CD4-positive, alpha-beta T cell treated with Interleukin-6 for 4 hours (primary cell): ENCODE results near the gene C11orf54.
A peak's percentile ranks its signal among the peaks of the same experiment; 100 is the strongest.
"Not testable (repeated sequence)": the region's sequence is repeated elsewhere in the genome, so short reads cannot be mapped to it uniquely, and the experiment has no call there.

Experiments
- DNase-seq: peaks from one replicate; pipeline ENCODE4 v3.0.0-alpha.2; 2020; ENCODE audit warnings: mixed read lengths

Gene C11orf54

DNA sequence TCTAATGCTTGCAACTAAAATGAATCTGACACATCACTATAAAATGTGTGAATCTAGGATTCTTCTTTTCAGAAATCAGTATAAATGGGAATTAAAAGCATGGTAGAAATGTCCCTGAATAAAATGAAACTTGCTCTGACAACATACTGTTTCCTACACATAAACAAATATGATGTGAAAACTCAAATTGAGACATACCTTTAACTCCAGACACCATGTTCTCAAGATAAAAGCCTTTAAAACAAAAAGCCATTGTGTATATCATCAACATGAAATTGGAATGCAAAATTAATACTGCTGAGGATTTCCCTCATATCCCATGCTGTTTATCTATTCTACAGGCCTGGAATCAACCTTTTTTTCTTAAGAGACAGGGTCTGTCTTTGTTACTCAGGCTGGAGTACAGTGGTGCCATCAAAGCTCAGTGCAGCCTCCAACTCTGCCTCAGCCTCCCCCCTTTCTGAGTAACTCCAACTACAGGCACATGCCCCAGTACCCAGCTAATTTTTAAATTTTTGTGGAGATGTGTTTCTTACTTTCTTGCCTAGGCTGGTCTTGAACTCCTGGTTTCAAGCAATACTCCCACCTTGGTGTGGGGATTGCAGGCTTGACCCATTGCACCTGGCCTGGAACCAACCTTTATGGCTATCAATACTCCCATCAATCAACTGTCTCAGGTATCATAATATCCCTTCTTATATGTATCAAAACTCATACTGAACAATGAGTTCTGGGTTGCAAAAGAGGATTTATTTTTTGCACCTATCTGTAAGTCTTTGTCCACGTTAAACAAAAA lies 6.8 kb upstream of the C11orf54 start:
- DNase-seq, result no peak

DNA sequence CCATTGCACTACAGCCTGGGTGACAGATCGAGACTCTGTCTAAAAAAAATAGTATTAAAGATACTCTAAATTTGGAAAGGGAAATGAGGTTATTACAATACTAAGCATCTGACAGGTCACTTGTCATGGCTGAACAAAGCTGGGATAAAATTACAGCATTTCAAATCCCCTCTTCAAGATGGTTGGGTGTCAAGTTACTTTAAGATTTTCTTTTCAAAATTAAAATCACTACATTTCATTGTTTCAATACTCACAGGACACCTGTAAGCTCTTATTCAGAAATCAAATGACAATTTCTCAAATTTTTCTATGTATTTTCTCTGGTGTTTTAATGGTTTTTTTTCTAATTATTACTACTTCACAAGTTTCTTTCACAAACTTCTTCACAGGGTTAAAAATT lies 5.8 kb upstream of the C11orf54 start:
- DNase-seq, result no peak

DNA sequence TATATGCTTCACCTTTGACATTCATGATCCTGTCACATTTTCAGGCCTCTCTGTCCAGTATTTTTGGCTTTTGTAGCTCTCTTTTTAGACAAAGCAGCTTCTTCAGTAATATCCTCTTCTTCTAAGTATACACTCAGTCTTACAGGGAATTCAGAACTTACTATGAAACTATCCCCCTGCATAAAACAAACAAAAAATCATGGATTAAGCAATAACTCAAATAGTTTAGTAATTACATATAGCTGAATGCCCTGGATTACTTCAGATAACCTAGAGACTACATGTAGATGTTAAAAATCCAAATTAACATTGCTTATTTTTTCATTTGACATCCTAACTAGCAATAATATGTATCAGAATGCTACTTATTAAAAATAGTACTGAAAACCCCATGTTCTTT lies 5.3 kb upstream of the C11orf54 start:
- DNase-seq, result no peak

DNA sequence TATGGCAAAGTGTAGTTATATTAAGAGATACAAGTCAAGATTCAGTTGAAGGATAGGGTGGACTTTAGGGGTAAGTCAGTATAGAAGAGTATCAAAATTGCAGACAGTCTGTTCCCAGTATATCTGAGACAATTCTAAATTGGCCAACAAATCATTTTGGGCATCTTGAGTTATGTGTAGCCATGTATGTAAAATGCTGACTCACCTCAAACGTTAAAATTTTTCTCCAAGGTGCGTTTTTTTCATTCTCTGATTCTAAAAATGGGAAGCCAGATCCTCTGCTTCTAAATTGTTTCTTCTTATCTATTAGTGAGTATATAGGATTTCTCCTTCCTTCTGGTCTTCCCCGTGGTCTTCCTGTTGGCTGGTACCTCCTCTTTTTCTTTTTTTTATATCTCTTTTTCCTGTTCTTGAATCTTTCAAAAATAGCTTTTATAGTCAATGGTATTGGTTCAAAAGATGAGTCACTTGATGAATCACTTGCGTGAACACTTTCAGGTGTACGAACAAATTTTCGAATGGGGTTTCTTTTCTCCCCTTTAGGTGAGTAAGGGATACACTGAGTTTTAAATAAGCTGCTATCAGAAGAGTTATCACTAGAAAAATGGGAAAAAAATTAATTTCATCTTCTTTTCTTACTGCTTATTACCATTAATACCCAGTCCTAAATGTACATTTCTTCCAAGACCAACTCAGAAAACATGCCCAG lies 3.4 kb upstream of the C11orf54 start:
- no peak for DNase-seq

DNA sequence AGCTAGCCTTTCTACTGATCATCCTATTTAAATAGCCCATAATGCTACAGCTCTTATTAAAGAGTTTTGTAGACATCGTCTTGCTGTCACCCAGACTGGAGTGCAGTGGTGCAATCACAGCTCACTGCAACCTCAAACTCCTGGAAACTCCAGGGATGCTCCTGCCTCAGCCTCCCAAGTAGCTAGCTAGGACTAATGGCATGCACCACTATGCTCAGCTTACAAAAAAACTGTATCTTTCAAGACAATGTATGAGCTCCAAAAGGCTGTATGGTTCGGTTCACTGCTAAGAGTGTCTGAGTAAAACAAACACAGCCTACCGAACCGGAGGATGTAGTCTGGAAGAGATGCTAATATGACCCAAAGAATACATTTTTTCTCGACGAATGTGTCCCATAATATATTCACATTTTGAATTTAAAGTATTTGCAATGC lies 2.8 kb upstream of the C11orf54 start:
- DNase-seq, result no peak

DNA sequence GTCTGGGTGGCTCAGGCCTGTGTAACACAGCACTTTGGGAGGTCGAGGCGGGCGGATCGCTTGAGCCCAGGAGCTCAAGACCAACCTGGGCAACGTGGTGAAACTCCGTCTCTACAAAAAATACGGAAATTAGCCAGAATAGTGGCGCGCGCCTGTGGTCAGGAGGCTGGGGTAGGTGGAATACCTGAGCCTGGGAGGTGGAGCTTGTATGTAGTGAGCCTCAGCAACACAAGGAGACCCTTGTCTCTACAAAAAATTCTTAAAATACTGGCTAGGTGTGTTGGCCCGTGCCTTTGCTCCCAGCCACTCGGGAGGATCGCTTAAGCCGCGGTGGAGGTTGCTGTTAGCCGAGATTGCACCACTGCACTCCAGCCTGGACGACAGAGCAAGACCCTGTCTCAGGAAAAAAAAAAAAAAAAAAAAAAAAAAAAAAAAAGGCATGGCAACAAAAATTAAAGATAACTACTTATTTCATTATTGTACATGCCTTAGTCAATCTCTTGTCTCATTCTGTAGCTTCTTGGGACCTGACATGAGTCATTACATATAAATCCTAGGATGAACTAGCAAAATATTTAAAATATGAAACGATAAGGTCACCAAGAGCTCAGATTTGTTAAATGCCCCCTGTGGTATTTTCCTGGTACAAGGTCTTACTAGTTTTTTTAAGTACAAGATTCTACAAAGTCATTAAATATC lies 1.3 kb upstream of the C11orf54 start:
- peak; percentile 28 for DNase-seq

DNA sequence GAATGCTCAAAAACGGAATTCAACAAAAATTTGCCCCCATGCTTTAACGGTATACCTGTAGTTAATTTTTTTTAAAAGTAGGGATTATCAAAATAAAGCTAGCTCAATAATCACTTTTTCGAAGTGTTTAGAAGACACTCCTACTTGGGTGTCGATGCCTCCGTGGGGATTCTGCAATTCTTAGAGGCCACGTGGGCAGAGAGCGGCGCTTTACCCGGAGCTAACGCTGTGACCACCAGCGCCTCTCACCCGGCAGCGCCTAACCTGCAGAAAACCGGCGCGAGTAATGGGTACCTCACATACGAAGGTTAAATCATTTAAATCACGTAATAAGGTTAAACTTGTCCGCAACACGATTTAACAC lies 760 bp upstream of the C11orf54 start:
- peak; percentile 63 for DNase-seq

DNA sequence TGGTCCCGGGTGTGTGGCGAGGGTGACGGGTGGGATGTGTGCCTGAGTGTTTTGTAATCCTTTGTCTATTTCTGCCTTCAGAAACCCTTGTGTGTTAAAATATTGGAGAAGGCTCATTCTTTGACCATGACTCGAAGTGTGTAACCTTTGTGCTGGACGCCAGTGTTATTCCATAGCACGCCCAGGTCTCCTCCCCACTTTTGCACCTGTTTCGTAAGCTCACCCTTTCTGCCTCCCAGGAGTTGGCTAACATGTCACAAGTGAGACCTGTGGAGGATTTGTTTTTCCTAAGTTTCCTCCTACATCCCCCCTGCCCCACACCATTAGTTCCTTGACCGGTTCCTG lies 382 bp downstream of the C11orf54 start:
- no peak for DNase-seq

DNA sequence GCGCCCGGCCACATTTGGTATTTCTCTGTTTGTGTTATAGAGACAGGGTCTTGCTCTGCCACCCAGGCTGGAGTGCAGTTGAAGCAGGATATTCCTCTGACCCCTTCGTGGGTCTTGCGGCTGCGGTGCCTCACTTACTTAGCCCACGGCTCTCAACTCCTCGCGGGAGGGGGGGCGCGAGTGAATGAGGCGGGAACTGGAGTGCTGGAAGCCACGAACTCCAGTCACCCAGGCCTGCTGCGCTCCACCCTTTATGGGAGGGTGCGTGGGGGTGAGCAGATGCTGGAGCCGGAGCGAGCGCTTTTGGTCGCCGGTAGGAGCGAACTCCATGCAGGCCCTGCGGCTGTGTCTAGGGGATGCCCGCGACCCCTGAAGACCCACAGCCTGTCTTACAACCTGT lies 1.8 kb downstream of the C11orf54 start:
- DNase-seq, result no peak

DNA sequence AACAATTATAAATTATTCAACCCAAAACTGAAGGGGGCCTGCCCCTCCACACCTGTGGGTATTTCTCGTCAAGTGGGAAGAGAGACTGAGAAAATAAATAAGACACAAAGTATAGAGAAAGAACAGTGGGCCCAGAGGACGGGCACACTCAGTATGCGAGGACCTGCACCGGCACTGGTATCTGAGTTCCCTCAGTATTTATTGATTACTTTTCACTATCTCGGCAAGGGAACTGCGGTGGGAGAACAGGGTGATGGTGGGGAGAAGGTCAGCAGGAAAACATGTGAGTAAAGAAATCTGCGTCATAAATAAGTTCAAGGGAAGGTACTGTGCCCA lies 3.2 kb downstream of the C11orf54 start:
- DNase-seq, result no peak

DNA sequence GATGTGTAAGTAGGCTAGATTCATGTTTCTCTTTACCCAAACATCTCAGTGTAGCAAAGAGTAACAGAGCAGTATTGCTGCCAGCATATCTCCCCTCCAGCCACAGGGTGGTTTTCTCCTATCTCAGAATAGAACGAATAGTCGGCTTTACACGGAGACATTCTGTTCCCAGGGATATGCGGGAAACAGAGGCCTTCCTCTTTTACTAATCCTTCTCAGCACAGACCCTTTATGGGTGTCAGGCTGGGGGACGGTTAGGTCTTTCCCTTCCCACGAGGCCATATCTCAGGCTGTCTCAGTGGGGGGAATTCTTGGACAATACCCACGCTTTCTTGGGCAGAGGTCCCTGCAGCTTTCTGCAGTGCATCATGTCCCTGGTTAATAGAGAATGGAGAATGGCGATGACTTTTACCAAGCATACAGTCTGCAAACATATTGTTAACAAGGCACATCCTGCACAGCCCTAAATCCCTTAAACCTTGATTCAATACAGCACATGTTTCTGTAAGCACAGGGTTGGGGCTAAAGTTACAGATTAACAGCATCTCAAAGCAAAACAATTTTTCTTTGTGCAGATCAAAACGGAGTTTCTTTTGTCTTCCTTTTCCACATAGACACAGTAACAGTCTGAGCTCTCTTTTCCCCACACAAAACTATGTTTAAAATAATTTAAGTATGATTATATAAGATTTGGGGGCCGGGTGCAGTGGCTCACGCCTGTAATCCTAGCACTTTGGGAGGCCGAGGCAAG lies 3.7 kb downstream of the C11orf54 start:
- DNase-seq, result not testable (repeated sequence)

DNA sequence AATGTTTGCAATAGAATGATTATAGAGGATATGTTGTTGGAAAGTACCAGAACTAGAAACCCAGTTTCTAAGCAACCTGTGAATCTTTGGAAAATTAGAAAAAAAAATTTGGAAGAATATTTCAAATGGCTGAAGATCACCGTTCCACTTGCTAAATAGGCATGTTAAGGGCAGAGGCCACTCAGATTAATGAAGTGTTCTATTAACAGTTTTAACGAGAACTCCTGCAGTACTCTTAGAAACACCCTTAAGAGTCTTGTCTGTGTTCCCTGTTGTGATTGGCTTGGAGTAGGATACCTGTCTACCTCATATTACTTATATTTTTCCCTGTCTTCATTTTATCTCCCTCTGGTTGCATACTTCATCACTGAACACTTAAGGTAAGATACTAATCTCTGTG lies 4.6 kb downstream of the C11orf54 start:
- no peak for DNase-seq

DNA sequence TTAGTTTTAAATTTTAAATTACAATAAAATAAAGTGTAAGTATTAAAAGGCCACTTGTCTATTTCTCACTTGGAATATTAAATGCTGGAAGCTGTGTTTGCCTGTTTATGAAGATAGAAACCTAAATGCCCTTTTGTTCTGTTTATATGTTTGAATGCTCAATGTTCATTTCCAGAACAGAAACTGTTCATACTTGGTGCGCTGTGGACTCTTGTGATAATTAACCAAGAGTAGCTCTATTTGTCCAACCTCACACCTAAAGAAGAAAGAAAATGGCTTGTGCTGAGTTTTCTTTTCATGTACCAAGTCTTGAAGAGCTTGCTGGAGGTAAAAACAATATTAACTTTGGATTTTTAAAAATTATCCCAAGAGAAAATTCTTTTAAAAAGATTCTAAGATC lies 5.7 kb downstream of the C11orf54 start:
- DNase-seq, result no peak

DNA sequence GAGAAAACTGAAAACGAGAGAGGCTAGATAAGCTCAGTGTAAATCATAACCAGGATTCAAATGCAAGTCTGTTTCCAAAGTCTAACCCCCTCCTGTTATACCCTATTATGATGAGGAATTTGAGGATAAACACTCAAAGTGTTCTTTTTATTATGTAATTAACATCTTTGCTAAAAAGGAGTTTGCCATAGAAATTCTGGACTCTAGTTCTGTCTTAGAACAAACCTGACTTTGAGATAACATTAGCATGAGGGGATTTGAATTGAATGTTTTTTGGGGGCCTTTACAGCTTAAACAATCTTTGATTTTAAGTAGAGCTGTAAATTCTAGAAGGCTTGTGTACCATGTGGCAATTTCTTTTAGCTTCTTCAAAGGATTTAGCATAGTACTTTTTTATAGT lies 9.5 kb downstream of the C11orf54 start:
- DNase-seq, result no peak

DNA sequence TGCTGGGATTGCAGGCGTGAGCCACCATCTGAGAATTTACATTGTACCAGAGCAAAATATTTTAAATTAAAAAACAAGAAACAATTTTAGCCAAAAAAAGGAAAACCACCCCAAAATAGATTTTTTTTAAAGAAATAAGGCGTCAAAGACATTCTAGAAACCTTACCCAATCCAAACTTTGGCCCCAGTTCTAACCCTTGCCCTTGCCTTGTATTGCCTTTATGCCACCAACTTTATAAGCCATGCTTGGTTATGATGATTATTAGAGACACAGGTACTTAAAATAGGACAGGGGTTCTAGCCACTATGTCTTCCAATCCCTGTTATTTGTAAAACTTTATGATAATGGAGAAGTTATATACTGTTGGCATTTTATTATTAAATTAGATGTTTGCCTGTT lies 11.8 kb downstream of the C11orf54 start:
- no peak for DNase-seq

DNA sequence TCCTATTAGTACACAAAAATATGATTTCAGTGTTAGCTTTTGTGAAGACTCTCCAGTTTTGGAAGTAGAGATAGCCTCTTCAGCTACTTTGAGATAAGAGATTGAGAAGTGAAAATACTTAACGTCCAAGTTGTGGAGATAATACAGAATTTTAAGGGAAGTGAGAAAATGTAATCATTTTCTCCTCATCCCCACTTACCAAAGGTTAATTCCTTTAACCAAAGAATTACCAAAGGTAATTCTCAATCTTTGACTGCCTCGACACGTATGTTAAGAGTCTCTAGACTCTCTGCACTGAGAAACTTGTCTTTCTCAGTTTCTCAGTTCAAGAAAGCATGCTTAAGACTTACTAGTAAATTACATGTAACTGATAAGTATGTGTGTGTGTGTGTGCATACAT lies 15.3 kb downstream of the C11orf54 start:
- no peak for DNase-seq

DNA sequence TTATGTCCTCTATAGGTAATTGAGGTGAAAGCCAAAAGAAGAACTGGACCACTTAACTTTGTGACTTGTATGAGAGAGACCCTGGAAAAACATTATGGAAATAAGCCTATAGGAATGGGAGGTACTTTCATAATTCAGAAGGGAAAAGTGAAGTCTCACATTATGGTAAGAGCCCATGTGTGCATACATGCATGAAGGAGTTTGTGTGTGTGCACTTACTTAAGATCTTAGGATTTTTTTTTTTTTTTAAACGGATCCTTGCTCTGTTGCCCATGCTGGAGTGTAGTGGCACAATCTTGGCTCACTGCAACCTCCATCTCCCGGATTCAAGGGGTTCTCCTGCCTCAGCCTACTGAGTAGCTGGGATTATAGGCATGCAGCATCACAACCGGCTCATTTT lies 15.8 kb downstream of the C11orf54 start:
- DNase-seq, result no peak

DNA sequence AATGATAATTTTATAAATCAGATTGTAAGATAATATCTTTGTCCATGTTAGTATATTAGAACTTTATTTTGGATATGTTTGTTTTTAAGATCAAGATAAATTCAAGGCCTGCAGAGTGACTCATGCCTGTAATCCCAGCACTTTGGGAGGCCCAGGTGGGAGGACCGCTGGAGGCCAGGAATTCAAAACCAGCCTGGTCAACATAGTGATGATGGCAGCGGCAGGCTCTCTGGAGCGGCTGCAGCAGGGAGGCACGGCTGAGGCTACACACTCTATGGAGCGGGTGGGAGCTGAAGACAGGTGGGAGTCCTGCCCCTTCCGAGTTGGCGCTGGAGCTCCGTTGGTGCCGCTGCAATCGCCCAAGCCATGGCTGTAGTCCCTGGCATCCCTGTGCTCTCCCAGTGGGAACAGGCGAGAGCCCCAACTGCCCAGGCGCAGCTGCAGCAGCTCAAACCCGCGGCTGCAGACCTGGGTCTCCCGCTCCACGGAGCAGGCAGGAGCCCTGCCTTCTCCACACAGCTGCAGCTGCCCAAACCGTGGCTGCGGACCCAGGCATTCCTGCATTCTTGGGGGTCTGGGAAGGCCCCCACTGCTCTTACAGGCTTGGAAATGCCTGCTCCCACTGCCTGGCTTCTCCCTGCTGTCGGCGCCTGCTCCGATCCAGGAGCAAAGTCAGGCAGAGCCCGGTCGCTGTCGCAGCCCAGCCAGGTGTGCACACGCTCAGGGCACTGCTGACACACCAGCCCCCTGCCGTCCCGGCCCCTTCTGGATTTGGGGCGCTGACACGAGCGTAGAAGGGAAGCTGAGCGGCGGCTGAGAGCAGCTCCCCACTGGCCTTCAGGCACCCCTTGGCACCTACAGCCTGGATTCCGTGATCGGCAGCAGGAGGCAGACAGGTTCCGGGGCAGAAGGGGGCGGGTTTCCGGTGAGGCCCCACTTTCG lies 16.7 kb downstream of the C11orf54 start:
- DNase-seq, result no peak

DNA sequence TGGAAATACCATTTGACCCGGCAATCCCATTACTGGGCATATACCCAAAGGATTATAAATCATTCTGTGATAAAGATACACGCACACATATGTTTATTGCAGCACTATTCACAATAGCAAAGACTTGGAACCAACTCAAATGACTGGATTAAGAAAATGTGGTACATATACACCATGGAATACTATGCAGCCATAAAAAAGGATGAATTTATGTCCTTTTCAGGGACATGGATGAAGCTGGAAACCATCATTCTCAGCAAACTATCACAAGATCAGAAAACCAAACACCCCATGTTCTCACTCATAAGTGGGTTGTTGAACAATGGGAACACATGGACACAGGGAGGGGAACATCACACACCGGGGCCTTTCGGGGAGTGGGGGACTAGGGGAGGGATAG lies 17.7 kb downstream of the C11orf54 start:
- DNase-seq, result not testable (repeated sequence)

DNA sequence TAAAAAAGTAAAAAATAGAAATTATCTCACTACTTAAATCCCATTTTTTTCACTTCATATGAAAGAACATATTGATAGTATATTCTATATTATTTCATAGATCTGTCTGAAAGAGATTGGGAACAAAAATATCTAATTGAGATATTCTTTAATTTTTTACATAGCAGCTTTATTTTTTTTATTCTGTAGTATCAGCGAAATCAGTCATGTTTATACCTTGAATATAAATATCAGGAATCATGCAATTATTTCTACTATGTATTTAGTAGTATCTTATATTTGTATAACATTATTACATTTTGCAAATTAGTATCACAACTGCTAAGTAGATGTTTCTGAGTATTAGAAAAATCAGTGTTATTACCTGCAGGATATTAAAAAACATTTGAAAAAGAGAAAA lies 20.4 kb downstream of the C11orf54 start:
- no peak for DNase-seq

DNA sequence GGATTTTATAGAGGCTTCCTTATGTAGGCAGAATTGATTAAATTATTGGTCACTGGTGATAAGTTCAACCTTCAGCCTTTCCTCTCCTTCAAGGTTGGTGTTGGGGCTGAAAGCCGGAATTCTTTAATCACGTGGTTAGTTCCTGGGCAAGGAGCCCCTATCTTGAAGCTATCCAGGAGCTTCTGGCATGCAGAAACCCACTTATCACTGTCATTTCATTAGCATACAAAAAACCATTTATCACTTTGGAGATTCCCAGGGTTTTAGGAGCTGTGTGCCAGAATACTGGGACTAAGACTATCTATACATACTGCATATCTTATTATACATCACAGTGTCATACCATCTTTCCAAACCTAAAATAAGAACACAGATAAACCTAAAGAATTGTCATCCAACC lies 24.1 kb downstream of the C11orf54 start:
- no peak for DNase-seq

DNA sequence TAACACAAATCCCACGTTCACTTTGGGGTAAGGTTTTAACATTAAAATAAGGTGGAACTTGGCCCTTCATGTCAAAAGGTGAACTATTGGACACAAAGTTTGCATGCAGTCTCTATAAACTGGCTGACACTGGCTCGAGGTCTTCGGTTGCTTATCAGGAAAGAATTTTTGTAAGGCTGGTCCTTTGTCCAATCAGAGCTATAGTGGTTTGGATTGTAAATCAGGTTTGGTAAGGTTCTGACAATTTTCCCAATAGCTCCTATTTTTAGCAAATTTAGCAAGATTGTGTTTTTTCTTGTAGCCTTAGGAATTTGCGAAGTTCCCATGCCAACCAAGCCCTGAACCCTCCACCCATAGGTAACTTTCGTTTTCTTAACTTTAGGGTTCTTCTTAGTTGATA lies 25.0 kb downstream of the C11orf54 start:
- no peak for DNase-seq
